ENCODE data around the gene PRIMA1.

DNA sequence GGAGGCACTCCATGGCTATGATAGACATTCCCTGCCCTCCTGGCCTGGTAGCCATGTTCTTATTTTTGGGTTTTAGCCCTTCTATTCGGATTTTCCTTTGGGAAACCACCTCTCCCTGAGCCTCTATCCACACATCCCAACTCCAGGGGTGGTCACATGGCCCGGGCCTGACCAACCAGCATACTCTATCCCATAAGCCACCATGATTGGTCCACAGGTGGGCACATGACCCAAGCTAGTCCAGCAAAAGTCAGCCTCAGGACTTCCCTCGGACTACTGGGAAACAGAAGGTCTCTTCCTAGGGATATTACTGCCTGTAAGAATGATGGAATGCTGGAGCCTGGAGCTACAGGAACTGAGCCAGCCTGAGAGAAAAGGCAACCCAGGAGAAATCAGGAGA, 12.5 kb downstream of the PRIMA1 start:
- TF ChIP-seq POLR2A (IDR thresholded peaks at IDR 0.05), result no peak
- TF ChIP-seq, protein P1, sequence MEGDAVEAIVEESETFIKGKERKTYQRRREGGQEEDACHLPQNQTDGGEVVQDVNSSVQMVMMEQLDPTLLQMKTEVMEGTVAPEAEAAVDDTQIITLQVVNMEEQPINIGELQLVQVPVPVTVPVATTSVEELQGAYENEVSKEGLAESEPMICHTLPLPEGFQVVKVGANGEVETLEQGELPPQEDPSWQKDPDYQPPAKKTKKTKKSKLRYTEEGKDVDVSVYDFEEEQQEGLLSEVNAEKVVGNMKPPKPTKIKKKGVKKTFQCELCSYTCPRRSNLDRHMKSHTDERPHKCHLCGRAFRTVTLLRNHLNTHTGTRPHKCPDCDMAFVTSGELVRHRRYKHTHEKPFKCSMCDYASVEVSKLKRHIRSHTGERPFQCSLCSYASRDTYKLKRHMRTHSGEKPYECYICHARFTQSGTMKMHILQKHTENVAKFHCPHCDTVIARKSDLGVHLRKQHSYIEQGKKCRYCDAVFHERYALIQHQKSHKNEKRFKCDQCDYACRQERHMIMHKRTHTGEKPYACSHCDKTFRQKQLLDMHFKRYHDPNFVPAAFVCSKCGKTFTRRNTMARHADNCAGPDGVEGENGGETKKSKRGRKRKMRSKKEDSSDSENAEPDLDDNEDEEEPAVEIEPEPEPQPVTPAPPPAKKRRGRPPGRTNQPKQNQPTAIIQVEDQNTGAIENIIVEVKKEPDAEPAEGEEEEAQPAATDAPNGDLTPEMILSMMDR (IDR thresholded peaks at IDR 0.05), result no peak
